K562 (cell line): ENCODE measurements around the gene GATA2. TPM values are rescaled to one million over a fixed set of nuclear protein-coding genes. Genes with fewer than 3 reads are reported as not detected.
A peak's percentile ranks its signal among the peaks of the same experiment; 100 is the strongest.

Source experiments
- CCNT2 ChIP-seq: IDR thresholded peaks from 2 replicates; pipeline ENCODE4 v1.6.1; 2011; ENCODE audit warnings: borderline replicate concordance, low read depth, mild to moderate bottlenecking, moderate library complexity, mixed read lengths, low read length; ENCODE audit not compliant: insufficient read length; ENCODE audit errors: extremely low read depth
- CHD7 ChIP-seq: fragments of 200-600 bp; sonication (generic); IDR thresholded peaks from one replicate; pipeline ENCODE4 v1.6.1; 2012; ENCODE audit warnings: mild to moderate bottlenecking, low read depth, low read length, inconsistent platforms
- DIDO1 ChIP-seq: fragments of 450-650 bp; IDR thresholded peaks from 2 replicates; pipeline ENCODE4 v1.6.1; 2016; ENCODE audit warnings: low read depth, missing biosample characterization, missing genetic modification characterization
- EGR1 ChIP-seq: fragments of 450-650 bp; conservative IDR thresholded peaks from 2 replicates; pipeline ENCODE4 v1.6.1; 2017; ENCODE audit warnings: mild to moderate bottlenecking
- NFIX ChIP-seq: fragments of 250-450 bp; sonication (Bioruptor Pico); IDR thresholded peaks from 2 replicates; pipeline ENCODE4 v1.4.0; 2020; ENCODE audit warnings: low read depth, mild to moderate bottlenecking, moderate library complexity
- ZNF830 ChIP-seq: fragments of 250-450 bp; sonication (Bioruptor Pico); IDR thresholded peaks from 2 replicates; pipeline ENCODE4 v1.5.0; 2021; ENCODE audit warnings: mild to moderate bottlenecking
- polyA plus RNA-seq, 8 experiments: library from polyadenylated mRNA; depleted of rRNA in 4 of 8; stranded (reverse) in 5 of 8; unstranded in 3 of 8; fragments of >200 nt; fragmentation: Nextera tagmentation in 2 of 8; fragmentation: Illumina TruSeq in 1 of 8; extraction: Ambion mirVana in 2 of 8; extraction: Trizol in 1 of 8; gene quantifications; 2 replicates each; pipeline versions ENCODE4 v1.2.1 to v1.2.3, GENCODE V29; 2011 to 2014; ENCODE audit warnings: inconsistent platforms in 1 of 8, missing spikeins in 1 of 8
- total RNA-seq, 7 experiments: library from RNA; depleted of rRNA in 6 of 7; stranded (reverse); fragments of >200 nt in 6 of 7; fragmentation: Illumina TruSeq in 2 of 7; extraction: Trizol in 2 of 7; gene quantifications; 2 replicates each; pipeline versions ENCODE4 v1.2.1 to v1.2.3, GENCODE V29; 2011 to 2021; ENCODE audit warnings: low replicate concordance in 1 of 7

Gene GATA2
- total and polyA plus RNA-seq, 9 of the 15 experiments (the other 6 are each of a cell fraction or from before 2014, with no cell fraction given): 8.5 to 218 (median 50.8) TPM

DNA sequence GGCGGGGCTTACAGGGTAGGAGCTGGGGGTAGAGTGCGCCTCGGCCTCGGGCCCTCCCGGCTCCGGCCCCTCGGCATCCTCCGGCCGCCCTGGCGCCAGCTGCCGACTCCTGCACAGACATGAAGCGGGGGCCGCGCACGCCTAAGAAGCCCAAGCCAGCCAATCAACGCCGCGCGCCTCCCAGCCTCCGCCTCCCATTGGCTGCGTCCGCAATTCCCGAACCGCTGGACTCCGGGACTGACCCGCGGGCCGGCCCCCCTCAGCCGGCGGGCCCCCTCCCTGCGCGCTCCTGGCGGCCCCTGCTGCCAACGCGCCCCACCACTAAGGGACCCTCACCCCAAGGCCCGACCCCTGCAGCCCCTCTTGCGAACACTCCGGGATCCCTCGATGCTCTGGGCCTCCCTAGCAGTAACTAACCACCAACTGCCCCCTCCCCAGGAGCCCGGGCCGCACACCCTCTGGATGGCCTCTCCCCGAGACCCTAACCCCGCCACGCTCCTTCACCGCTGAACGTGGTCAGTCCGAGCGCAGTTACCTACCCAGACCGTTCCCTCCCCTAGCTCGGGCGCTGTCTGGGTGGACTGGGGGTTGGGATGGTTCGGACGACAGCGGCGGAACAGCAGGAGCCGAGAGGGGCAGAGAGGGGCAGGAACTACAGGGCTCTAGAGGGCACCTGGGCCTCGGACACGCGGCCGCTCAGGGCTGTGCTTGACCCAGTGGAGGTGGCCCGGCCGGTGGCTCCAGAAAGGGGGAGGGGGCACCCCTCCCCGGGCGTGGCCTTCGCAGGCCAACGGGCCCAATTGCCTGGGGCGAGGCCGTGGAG lies 5.0 kb downstream of the GATA2 start (continued):
- TF ChIP-seq CHD7: no peak
- TF ChIP-seq CCNT2: peak; percentile 8
- TF ChIP-seq EGR1: 0 out of 2 replicates have a peak, but pooled peaks have one; percentile 38
- no peak for TF ChIP-seq ZNF830 (CRISPR knock-in tag)
- no peak for TF ChIP-seq NFIX (CRISPR knock-in tag)
- TF ChIP-seq DIDO1: no peak
